HEK293T (cell line): ENCODE results near the gene CNKSR3.

Source experiments
- FOXK2 ChIP-seq: fragments of 450-650 bp; IDR thresholded peaks from 2 replicates; pipeline ENCODE4 v1.6.1; 2016; ENCODE audit warnings: mild to moderate bottlenecking
- HDGF ChIP-seq: fragments of 450-650 bp; IDR thresholded peaks from 2 replicates; pipeline ENCODE4 v1.6.1; 2017; ENCODE audit warnings: antibody characterized with exemption, borderline replicate concordance
- L3MBTL2 ChIP-seq: fragments of 450-650 bp; conservative IDR thresholded peaks from 2 replicates; pipeline ENCODE4 v1.6.1; 2016; ENCODE audit warnings: mild to moderate bottlenecking
- SP1 ChIP-seq: fragments of 450-650 bp; IDR thresholded peaks from 2 replicates; pipeline ENCODE4 v1.6.1; 2017
- SUZ12 ChIP-seq: fragments of 450-650 bp; IDR thresholded peaks from 2 replicates; pipeline ENCODE4 v1.6.1; 2016; ENCODE audit warnings: mild to moderate bottlenecking
- TARDBP ChIP-seq: fragments of 450-650 bp; IDR thresholded peaks from 2 replicates; pipeline ENCODE4 v1.6.1; 2016
- TF ChIP-seq, protein P1 (sequence below): fragments of 450-650 bp; IDR thresholded peaks from 2 replicates; pipeline ENCODE4 v1.6.1; 2016

DNA sequence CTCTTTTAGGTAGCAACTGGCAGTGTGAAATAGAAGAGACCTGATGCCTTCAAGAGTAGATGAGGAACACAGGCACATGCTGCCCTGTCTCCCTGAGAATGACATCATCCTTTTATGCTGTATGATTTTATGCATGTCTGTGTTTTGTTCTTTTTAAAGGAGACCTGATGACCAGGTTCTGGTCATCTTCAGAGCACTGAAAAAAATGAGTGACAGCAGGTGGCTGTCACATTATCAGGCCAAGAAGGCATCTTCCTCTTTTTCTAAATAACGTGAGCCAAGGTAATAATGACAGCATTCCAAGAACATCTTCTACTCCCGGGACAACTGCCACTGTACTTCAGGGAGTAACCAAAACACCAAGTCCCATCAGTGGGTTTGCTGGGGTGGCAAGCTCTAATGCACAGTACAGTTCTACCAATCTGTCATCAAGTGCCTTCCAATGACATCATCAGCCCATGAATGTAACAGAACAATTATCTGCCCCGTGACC is 28.9 kb downstream of the CNKSR3 start:
- no peak for TF ChIP-seq SP1
- TF ChIP-seq TARDBP = no peak
- TF ChIP-seq FOXK2 = no peak
- TF ChIP-seq SUZ12 = no peak
- TF ChIP-seq HDGF = no peak
- TF ChIP-seq, protein P1, sequence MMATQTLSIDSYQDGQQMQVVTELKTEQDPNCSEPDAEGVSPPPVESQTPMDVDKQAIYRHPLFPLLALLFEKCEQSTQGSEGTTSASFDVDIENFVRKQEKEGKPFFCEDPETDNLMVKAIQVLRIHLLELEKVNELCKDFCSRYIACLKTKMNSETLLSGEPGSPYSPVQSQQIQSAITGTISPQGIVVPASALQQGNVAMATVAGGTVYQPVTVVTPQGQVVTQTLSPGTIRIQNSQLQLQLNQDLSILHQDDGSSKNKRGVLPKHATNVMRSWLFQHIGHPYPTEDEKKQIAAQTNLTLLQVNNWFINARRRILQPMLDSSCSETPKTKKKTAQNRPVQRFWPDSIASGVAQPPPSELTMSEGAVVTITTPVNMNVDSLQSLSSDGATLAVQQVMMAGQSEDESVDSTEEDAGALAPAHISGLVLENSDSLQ = peak; percentile 77
- peak; percentile 33; the same call in 1 of the 2 replicates for TF ChIP-seq L3MBTL2
